Stimulated activated CD8-positive, alpha-beta memory T cell treated with anti-CD3 and anti-CD28 coated beads, Interleukin-4, amount 100 ng/mL, for 48 hours (primary cell): Measurements from ENCODE around the gene PNKD.
A peak's percentile ranks its signal among the peaks of the same experiment; 100 is the strongest.
"Not testable (repeated sequence)": the region's sequence is repeated elsewhere in the genome, so short reads cannot be mapped to it uniquely, and the experiment has no call there.

ENCODE experiments used
- DNase-seq: peaks from one replicate; pipeline ENCODE4 v3.0.0-alpha.2; 2020

The PNKD gene

GRCh38 chr2:218293715-218294429 is 23.6 kb downstream of the PNKD start:
- no peak for DNase-seq

GRCh38 chr2:218294430-218295022 is 24.2 kb downstream of the PNKD start:
- no peak for DNase-seq

GRCh38 chr2:218295029-218295428 is 24.7 kb downstream of the PNKD start:
- DNase-seq: no peak

- no peak for DNase-seq
Observed at GRCh38 chr2:218296200-218296599, 25.9 kb downstream of the PNKD start.

- DNase-seq: no peak
Observed at GRCh38 chr2:218296847-218297246, 26.5 kb downstream of the PNKD start.

- no peak for DNase-seq
Observed at GRCh38 chr2:218298314-218298875, 28.1 kb downstream of the PNKD start.

- DNase-seq: no peak
Observed at GRCh38 chr2:218300141-218300540, 29.8 kb downstream of the PNKD start.

GRCh38 chr2:218301176-218301819 is 31.0 kb downstream of the PNKD start:
- DNase-seq: peak; percentile 94

- DNase-seq: no peak
Observed at GRCh38 chr2:218305383-218305782, 35.1 kb downstream of the PNKD start.

GRCh38 chr2:218306184-218306920 is 36.0 kb downstream of the PNKD start:
- no peak for DNase-seq

GRCh38 chr2:218307415-218308090 is 37.2 kb downstream of the PNKD start:
- DNase-seq: no peak

- no peak for DNase-seq
Observed at GRCh38 chr2:218310853-218311540, 40.7 kb downstream of the PNKD start.

GRCh38 chr2:218311541-218312266 is 41.4 kb downstream of the PNKD start:
- not testable (repeated sequence) for DNase-seq

- no peak for DNase-seq
Observed at GRCh38 chr2:218312267-218312756, 42.0 kb downstream of the PNKD start.

GRCh38 chr2:218313356-218313755 is 43.0 kb downstream of the PNKD start:
- no peak for DNase-seq

GRCh38 chr2:218314764-218315163 is 44.4 kb downstream of the PNKD start:
- not testable (repeated sequence) for DNase-seq

GRCh38 chr2:218315397-218315796 is 45.1 kb downstream of the PNKD start:
- no peak for DNase-seq

- no peak for DNase-seq
Observed at GRCh38 chr2:218317303-218317630, 46.9 kb downstream of the PNKD start.

GRCh38 chr2:218317835-218318234 is 47.5 kb downstream of the PNKD start:
- DNase-seq: no peak

- DNase-seq: no peak
Observed at GRCh38 chr2:218318241-218318640, 47.9 kb downstream of the PNKD start.

GRCh38 chr2:218319813-218320365 is 49.6 kb downstream of the PNKD start:
- DNase-seq: no peak
